HG03060 (cell line): ENCODE results near the gene MRPL40.

Source experiments
- ATAC-seq: cut with Tn5 transposase; IDR thresholded peaks from one replicate; pipeline ENCODE4 v1.9.1; 2021; ENCODE audit warnings: low read depth, moderate number of reproducible peaks; ENCODE audit not compliant: unreplicated experiment

MRPL40 gene

DNA sequence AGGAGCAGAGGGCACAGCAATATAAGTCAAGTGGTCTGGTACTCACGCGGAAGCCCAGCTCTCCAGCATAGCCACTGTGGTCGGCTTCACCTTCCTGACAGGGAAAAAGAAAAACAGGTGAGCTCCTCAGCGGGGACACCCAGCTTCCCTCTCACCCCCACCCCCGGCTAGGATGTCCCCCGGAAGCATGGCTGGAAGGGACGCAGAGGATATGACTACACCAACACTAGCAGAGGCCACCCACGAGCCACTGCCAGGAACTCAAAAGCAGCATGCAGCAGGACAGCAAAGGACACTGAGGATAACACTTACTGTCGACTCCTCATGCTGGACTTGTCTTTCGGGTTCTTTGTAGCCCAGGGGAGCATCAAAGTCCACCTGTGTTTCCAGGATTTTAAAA lies 24.2 kb downstream of the MRPL40 start:
- no peak for ATAC-seq

DNA sequence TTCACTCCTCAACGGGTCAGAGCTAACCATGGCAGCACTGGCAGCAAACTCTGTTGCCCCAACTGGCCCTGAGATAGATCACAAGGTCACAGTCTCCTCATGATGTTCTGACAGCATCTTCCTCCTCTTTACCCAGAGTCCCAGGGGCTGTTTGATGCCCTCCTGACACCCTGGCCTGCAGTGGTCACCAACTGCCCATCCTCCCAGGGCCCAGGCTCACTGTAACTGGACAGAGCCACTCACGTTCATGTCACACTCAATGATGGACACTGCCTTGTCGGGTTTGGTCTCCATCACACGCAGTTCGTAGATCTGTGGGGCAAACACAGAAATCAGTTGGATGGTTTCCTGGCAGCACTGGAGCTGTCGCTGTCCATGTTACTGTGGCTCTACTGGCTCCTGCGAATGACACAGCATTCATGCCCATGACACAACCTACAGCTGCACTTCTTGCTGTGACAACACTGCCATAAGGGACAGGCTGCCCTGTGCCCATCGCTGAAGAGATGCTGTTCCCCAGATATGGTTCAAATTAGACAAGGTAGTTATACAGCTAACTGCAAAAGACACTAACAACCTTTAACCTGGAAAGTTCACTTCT lies 25.6 kb downstream of the MRPL40 start:
- no peak for ATAC-seq

DNA sequence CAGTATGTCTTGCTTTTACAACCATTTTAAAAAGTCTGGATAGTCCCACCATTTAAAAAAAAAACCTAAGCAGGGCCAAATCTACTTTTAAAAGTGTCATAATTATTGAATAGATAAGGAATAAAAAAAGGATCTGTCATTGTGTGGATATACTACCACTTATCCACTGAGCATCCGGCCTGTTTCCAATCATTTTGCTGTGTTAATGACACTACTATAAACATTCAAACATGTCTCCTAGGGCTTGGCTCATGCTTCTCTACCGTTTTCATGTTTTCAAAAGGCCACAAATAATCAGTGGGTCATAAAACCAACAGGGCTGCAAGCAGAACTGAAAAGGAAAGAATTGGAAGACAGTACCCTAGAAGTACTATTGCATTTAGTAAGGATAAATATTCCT lies 27.7 kb downstream of the MRPL40 start:
- ATAC-seq, result no peak

DNA sequence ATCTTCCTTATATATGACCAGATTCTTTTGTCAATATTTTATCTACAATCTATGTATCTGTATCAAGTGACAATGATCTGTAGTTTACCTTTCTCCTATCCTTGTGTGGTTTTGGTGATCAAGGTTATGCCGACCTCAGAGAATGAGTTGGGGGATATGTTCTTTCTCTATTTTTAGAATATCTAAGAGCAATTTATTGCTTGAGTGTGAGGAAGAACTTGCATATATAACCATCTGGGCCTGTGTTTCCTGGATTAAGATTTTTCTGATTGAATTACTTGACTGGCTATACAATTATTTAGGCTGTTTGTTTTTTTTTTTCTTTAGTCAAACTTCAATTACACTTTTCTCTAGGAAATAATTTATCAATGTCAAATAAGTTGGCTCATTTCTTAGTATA lies 29.2 kb downstream of the MRPL40 start:
- no peak for ATAC-seq

DNA sequence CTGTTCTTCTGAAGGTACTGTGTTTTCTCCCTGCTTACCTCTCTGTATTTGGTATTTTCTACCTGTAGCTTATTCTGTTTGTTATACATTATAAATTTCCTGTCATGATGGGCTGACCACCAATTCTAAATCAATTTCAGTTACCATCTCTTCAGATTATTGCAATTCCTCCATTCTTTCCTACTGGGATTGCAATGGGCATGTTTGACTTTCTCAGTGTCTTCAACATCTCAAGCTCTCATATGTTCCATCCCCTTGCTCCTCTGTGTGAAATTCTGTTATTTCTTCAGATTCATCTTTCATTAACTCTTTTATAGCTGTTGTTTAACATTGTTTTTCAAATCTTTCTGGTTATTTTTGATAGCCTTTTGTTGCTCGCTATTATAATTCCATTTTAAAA lies 30.7 kb downstream of the MRPL40 start:
- no peak for ATAC-seq

DNA sequence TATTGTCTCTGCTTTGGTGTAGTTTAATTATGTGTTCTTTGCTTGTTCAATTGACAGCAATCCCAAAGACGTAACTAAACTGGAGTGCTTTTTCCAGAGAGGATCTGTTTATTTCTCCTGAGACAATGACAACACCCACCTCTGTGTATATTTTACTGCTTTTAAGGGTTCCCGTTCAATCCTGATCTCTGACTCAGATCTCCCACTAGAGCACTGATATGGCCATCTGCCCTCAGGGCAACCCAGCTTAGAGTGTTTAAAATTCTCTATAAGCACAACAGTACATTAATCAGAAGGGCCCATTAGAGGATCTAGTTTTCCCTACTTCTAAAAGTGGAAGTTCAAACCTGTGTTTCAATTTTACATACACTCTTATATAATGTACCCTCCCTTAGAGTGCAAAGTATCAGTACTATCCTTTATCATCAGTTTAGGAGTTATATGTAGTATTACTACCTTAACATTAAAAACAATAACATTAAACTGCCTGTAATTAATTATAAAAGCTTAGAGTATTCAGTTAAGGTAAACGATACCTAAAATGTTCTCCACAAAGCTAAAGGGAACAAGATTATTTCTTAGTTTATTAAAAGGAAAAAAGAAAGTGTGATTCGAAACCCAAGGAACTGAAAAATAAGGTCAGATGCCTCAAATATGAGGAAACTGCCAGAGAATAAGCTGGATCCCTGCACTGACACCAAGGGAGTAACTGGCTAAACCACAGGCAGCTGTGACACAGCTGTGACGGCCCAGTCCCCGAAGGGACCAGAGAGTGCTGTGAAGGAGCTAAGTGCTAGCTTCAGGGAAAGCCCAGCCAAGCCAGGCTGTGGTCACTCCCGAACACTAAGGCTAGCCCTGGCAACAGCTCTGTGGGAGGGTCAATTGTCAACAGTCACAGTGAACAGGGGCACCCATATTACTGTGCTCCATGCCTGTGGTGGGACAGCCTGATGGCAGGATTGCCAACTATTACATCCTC lies 31.4 kb downstream of the MRPL40 start:
- no peak for ATAC-seq

DNA sequence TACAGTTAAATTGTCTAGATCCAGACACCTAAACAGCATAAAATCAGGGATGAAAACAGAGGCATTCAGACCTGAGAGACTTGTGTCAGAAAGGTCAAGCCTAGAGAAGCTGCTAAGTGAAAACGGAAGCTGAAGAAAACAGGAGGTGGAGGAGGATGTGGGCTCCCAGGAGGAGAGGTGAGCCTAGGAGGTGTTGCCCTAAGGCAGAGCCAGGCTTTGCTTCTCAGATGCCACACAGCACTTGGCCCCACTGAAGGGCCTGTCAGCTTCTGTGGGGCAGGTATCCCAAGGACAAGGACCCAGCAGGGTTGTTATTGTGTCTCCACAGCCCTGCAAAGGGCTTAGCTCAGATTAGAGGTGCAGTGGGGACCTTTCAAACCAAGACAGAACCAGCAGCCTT lies 32.2 kb downstream of the MRPL40 start:
- ATAC-seq, result no peak

DNA sequence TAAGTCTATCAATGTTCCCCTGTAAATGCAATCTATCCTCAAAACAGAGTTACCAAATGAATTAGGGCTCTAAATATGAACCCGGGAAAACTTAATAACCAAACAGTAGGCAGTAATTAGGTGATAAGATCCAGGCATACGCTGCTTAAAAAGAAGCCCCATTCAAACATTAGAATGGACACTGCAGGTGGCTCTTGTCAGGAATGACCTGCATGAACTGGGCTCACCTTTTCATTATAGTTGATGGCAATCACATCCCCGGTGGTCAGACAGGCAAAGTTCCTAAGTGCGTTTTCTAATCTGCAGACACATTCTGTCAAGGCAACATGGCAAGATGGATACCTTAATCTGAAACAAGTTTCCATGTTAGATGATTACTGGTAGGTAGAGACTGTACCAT lies 32.6 kb downstream of the MRPL40 start:
- ATAC-seq, result no peak

DNA sequence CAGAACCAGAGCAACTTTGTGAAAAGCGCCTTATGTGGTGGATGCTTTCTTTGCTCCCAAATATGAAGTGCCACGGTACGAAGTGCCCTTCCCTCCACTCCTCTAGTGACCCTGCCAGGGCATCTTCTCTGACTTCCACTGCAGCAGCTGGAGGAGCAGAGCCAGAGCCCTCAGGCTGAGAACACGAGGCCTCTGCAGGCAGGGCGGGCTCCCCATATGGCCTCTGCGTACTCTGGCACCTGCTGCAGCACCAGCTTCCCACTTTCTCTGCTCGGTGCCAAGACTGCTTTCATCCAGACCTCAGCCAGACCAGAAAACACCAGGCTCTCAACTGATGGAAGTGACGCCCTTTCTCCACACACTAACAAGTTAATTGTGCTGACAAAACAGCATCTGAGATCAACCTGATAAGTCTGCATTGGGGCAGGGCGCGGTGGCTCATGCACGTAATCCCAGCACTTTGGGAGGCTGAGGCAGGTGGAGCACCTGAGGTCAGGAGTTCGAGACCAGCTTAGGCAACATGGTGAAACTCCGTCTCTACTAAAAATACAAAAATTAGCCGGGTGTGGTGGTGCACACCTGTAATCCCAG lies 33.9 kb downstream of the MRPL40 start:
- no peak for ATAC-seq

DNA sequence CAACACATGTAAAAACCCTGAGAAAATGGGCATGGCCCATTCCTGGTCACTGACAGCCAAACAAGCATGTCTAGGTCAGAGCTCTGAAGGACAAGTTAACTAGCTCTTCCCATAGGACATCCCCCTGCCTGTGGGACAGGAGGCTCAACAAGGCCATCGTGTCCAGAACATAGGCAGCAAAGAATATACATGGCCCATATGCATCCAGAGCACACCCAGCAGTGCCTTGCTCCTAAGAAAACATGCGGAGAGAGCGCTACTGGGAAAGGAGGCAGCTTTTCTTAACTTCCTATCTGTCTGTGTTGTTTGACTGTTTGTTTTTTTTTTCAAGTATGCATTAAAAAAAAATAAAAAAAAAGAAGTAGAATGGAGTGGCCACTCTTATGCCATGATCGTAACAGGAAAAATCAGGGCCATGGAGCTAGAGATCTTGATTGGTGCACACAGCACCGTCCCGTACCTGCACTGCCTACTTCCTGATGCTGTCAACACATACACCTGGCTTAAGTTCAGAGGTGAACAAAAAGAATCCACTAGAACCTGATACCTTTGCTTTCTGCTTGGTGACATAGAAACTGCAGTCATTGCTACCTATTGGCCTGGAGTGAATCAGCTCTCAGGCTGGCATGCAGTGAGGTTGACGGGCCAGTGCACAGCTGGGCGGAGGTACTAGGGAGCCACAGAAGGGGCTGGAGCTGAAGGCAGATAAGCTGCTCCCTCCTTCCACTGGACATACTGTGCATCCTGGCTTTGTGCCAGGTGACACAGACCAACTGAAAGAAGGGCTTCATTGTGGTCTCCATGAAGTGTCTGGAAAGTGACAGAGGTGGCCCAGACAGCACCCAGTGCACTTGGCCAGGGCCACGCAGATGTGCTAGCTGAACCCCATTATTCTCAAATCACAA lies 34.8 kb downstream of the MRPL40 start:
- no peak for ATAC-seq

DNA sequence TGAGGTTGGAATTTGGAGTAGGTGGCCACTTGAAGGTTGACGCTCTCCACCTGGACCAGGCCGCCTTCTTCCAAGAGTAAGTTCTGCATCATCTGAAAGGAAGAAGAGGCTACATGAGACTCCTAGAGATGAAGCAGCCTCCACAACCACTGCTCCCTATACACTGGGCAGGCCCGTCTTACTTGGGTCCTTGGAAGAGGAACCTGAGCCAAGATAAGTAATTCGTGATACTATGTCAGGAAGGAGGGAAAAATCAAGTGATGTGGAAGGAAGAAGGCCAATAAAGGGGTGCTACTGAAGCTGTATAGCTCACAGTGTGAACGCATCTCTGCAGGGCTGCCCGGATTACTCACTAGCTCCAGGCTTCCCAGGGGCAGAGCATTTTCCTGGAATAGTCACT lies 35.6 kb downstream of the MRPL40 start:
- ATAC-seq, result no peak

DNA sequence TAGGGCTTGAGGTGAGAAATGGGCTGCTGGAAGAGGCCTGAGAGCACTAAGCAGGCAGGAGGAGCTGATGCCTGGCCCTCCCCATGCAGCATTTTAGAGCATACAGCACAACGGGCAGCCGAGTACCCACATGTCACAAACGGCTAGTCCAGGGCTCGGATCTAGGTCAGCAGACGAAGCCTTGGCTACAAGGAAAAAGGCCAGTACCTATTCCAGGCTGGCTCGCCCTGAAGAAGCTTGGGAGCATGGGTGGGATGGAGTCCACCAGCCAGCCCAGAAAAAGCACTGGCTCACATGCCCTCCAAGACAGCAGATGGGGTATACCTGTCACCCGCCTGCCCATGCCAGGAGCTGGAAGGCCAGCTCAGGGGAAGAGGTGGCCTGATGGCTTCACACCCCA lies 37.1 kb downstream of the MRPL40 start:
- no peak for ATAC-seq

DNA sequence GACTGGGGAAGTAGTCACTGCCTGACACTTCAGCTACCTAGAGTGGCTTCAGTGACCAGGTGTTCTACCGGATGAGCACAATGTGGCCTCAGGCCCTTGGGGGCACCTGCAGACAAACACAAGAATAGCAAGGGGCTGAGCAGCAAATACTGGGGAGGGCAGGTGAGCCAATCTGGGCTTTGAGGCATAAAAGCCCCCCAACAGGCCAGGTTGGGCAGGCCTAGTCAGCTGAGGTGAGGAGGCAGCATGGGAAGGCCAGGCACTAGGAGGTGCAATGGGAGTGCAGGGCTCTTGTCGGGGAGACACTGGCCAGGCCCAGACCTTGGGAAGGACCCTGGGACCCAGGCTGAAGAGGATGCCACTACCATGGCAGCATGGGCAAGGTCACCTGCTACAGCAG lies 37.7 kb downstream of the MRPL40 start:
- ATAC-seq, result no peak

DNA sequence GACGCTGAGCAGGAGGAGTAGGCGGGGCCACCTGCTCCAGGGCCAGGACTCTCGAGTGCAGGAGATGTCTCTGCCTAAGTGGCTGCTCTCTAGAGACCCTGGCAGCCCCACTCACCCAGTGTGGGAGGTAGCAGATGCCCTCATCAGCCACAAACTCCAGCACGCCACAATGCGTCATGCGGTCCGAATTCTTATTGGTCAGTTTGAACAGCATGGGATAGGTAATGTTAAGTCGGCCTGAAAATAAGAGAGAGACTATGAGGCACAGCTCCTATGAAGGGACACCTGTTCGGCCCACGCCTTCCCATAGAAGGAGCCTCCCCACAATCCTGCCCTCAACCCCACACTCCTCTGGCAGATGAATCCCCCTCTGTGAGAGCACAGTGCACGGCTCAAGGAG lies 39.2 kb downstream of the MRPL40 start:
- ATAC-seq, result no peak

DNA sequence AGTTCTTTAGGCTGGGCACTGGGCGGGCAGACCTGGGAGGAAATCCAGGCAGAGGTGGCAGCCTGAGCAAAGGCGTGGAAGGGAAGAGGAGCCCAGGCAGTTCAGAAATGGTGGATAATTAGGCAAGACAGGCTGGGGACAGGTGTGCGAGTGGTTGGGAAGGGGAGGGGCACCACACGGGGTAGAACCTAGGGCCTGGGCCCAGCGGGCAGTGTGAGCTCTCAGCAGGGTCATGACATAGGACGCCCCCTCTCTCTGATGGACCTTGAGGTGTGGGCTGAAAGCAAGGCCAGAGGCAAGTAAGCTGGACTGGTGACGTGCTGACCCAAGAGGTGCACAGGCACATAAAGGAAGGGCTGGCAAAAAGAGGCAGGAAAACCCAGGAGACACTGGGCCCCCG lies 39.9 kb downstream of the MRPL40 start:
- no peak for ATAC-seq

DNA sequence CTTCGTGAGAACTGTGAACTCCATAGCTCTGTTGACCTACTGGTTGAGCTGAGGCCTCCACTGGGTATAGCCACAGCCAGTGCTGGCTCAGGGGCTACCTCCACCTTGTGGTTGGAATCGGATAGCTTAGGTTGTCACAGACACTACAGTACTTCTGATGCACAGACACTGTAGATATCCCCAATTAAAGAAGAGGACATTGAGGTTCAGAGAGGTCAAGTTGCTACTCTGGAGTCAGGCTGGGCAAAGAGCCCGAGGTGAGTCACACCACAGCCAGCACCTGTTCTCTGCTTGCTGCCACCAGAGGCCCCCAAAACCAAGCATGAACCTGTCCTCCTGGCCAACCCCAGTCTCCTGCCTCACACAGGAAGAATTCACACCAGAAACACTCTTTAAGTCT lies 41.2 kb downstream of the MRPL40 start:
- ATAC-seq, result no peak

DNA sequence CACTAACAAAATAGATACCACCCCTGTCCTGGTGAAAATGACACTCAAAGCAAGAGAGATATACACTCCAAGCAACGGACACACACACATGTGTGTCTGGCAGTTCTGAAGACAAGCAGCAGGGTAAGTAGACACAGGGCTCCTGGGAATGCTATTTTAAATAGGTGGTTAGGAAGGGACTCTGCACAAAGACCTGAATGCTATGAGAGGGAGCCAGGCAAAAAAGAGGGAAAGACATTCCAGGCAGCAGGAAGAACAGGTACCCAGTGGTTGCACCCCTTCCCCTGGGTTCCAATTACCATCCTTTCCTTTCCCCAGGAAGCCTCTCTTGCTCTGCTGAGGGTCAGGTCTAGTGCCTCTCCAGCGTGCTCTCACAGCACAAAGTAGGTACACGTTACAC lies 43.7 kb downstream of the MRPL40 start:
- no peak for ATAC-seq

DNA sequence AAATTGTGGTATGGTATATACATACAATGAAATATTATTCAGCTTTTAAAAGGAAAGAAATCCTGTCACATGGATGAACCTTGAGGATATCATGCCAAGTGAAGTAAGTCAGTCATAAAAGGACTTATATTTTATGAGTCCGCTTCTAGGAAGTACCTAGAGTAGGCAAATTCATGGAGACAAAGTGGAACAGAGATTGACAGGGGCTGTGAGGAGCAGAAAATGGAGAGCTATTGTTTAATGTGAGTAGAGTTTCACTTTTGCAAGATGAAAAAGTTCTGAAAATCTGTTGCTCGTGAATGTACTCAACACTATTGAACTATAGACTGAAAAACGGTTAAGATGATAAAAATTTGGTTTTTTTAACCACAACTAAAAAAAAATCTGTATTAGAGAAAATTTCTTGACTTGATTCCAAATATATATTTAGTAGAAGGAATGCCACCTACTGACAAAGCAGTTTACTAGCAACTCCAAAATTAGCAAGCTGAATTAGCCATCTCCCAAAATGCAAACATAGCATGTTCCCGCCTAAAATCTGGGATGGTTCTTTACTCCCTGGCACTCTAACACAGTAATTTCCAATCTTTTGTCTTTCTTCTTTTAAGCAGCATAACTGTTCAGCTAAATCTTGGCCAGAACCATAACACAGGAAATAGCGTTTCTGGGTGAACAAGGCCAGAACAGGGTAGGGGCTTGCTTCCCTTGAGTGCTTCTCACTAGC lies 45.1 kb downstream of the MRPL40 start:
- ATAC-seq, result no peak

DNA sequence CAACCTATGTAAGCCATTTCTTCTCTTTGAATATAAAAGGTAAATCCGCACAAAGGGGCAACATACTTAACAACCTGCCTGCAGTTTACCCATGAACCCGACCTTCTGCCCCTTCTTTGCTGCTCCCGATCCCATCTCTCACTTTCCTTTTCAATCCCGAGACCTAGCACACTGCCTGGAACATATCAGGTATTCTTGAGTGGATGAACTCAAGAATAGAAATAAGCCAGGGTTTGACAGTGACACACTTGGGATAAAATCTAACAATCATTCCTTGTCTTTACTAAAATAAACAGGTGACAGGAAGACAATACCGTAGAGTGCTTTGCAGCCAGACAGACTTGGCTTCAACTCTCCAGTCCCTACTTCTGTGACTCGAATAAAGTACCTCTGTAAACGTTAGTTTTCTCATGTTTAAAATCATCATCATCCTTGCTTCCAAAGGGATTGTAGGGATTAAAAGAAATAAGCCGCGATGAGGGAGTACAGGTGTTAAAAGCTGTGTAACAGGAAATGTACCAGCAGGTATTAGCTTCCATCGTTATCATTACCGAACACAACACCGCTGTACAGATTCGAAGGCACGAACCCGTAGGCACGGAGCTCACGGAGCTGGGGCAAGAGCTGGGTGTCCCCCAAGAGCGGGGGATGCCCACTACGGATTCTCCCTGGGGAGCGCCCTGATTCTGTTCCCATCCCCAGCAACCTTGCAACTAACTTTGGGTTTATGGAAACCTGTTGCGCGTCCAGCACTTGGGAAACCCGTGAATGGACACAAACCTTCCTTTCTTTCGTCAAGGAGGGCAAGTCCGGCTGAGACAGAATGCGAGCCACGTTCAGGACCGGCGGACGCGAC lies 45.9 kb downstream of the MRPL40 start:
- ATAC-seq, result no peak
